Adrenal gland (tissue), 5 donors: ENCODE data around the gene THADA.

Experiments used
- CTCF ChIP-seq, 6 experiments: fragments of 450-650 bp in 4 of 6; fragments of 200-600 bp in 2 of 6; sonication (generic) in 1 of 6; IDR thresholded peaks; 1 replicate in 5 of 6; 2 replicates in 1 of 6; pipeline versions ENCODE4 v1.5.1 to v1.8.0; 2016 to 2021; ENCODE audit warnings: antibody characterized with exemption in 6 of 6, mild to moderate bottlenecking in 2 of 6, moderate library complexity in 1 of 6
- POLR2A ChIP-seq, 2 donors: fragments of 450-650 bp; IDR thresholded peaks; one replicate each; pipeline ENCODE4 v1.6.1; 2017; ENCODE audit warnings: antibody characterized with exemption in 2 of 2, mild to moderate bottlenecking in 2 of 2, moderate library complexity in 1 of 2
- donor health status: DM: no; HTN: no; CAD: no.

- no peak for TF ChIP-seq CTCF (IDR thresholded peaks at IDR 0.05)
- no peak for TF ChIP-seq POLR2A (IDR thresholded peaks at IDR 0.05)
Observed at GRCh38 chr2:43406651-43407279, 189.1 kb downstream of the THADA start.
